Measurements from ENCODE around the gene AKIRIN1. TPM values are rescaled to one million over a fixed set of nuclear protein-coding genes. Genes with fewer than 3 reads are reported as not detected.
A peak's percentile ranks its signal among the peaks of the same experiment; 100 is the strongest.
"Not testable (repeated sequence)": the region's sequence is repeated elsewhere in the genome, so short reads cannot be mapped to it uniquely, and the experiment has no call there.

The AKIRIN1 gene
- total RNA-seq, 2 experiments from 2014 or later = 65.7 to 86.0 TPM

DNA sequence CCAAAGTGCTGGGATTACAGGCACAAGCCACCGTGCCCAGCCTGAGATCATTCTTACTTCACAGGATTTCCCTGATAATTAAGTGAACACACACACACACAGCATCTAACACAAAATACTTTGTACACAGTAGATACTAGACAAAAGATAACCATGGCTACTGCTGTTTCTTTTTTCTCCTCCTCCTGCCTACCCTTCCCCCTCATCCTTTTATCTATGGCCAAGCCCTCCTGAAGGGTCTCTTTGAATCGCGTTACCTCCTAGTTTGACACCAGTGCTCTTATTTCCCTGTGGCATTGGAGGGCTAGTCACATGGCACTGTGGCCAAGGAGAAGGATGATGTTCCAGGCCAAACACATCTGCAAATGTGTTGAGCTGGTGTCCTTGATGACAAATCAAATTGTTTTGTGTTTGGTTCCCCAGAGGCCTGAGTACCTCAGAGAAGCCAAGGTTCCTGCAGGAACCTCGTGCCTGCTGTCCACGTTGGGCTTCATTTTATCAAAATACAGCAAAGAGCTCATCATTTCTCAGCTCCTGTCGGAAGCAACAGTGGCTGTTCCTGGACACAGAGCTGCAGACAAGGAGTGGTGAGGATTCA is 55.6 kb downstream of the AKIRIN1 start:
- ChIA-PET CTCF (interaction anchor here (0.6 kb wide), 2 partner anchors 21 to 26 kb away, joined by 3 to 4 read pairs; partner anchors contain the start of gene NDUFS5), POLR2A (no interaction called here)
- Mint-ChIP-seq H3K4me3 (no peak overlapping the region), H3K4me1 (peaks cover 6% of the 10 kb centered on the region), H3K9me3 (ENCODE audit: low read depth) (no peaks in the 10 kb centered on the region), H3K27me3 (no peaks in the 10 kb centered on the region), H3K36me3 (ENCODE audit: low read depth) (peaks cover 29% of the 10 kb centered on the region), H3K27ac (no peak overlapping the region)
- ATAC-seq (no peak), DNase-seq (no peak)
- intact Hi-C loops (cut with DNase I, micrococcal nuclease) = no loop called here

DNA sequence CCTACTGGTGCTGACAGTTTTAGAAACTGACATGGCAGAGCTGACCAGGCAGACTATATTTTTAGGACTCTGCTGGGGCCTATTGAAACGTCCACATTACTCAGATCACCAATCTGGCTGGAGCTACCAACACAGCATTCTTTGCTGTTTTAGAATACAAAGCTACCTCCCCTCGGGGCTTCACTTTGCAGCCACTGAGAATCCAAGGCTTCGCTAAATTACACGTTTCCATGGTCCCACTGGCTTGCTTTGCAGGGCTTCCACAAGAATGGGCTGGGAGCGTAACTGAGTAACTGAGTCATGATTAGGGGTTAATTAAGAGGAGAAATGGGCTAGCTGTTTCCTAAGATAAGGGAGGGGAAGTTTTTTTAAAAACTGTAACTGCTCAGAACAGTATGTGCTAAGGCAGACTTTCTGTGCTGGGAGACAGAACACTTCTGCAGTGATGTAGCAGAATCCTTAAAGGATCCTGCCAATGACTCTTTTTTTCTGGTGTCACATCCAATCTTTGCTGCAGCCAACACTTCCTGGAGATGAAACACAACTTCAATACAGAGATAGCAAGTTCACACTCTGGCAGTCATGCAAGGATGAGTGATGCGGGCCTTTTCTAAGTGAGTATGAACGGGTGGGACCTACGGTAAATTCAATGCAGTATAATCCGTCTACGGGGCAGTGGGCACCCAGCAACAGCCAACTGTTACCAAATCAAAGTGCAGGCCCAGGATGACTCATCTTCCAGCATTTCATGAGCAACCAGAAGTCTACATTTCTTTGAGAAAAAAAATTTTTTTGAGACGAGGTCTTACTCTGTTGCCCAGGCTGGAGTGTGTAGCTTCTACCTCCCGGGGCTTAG is 56.5 kb downstream of the AKIRIN1 start:
- CTCF ChIA-PET = interaction anchor here (0.6 to 0.7 kb wide), 3 partner anchors 21 to 461 kb away, joined by 3 to 4 read pairs (median 4); partner anchors contain the start of gene NDUFS5
- no peak overlapping the region for H3K4me3 Mint-ChIP-seq
- no peaks in the 10 kb centered on the region for H3K9me3 Mint-ChIP-seq (ENCODE audit: low read depth)
- intact Hi-C loops (cut with DNase I, micrococcal nuclease) = no loop called here
- no peak overlapping the region for H3K27ac Mint-ChIP-seq
- peaks cover 27% of the 10 kb centered on the region for H3K36me3 Mint-ChIP-seq (ENCODE audit: low read depth)
- H3K27me3 Mint-ChIP-seq = no peaks in the 10 kb centered on the region
- DNase-seq (peak; percentile 23), ATAC-seq (peak; percentile 64)
- POLR2A ChIA-PET = no interaction called here
- peaks cover 6% of the 10 kb centered on the region for H3K4me1 Mint-ChIP-seq

DNA sequence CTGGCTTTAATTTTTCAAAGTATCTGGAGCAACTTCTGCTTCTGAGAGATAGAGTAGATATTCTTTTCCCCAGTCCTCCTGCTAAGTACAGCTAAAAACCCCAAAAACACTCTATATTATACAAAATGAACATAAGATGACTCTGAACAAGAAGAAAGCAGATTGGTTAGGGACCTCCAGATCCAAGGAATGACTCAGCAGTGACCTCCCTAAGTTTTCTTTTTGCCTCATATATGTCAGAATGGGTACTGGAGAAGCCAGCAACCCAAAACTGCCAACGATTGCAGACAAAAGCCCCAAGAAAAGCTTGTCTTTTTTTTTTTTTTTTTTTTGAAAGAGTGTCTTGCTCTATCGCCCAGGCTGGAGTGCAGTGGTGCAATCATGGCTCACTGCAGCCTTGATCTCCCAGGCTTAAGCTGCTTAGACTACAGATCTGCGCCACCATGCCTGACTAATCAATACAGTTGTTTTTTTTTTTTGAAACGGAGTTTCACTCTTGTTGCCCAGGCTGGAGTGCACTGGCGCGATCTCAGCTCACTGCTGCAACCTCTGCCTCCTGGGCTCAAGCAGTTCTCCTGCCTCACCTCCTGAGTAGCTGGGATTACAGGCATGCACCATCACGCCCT is 57.8 kb downstream of the AKIRIN1 start:
- Mint-ChIP-seq H3K4me3 (no peak overlapping the region), H3K27me3 (no peaks in the 10 kb centered on the region), H3K9me3 (ENCODE audit: low read depth) (no peaks in the 10 kb centered on the region), H3K27ac (no peak overlapping the region), H3K4me1 (peaks cover 6% of the 10 kb centered on the region), H3K36me3 (ENCODE audit: low read depth) (peaks cover 18% of the 10 kb centered on the region)
- ChIA-PET POLR2A (no interaction called here), CTCF (interaction anchor here (0.6 to 0.7 kb wide), 2 partner anchors 119 to 460 kb away, joined by 3 to 4 read pairs; no protein-coding TSS in a partner anchor)
- DNase-seq (no peak), ATAC-seq (no peak)
- intact Hi-C loops (cut with DNase I, micrococcal nuclease) = no loop called here

DNA sequence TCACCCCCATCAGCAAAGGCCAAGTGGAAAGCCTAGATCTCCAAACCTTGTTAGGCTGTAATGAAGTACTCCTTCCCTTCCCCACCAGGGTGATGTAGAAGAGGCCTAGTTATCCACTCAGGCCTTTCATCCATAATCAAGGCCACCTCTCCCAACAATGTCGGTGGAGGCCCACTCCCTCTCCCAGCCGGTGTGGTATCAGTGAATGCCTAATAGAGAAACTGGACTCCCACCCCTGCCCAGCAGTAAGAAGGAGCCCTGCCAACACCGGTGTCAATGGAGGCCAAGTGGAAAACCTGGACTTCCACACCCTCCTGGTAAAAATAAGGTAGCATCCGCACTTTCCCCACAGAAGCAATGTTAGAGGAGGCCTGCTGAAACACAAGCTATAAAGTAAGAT is 58.9 kb downstream of the AKIRIN1 start:
- CTCF ChIA-PET = interaction anchor here (0.8 to 1.9 kb wide), 2 partner anchors 42 to 96 kb away, joined by 3 to 6 read pairs; no protein-coding TSS in a partner anchor
- POLR2A ChIA-PET = no interaction called here
- no peak overlapping the region for H3K4me3 Mint-ChIP-seq
- no peak overlapping the region for H3K27ac Mint-ChIP-seq
- H3K4me1 Mint-ChIP-seq = peaks cover 6% of the 10 kb centered on the region
- intact Hi-C loops (cut with DNase I, micrococcal nuclease) = no loop called here
- ATAC-seq = no peak
- H3K27me3 Mint-ChIP-seq = no peaks in the 10 kb centered on the region
- H3K36me3 Mint-ChIP-seq (ENCODE audit: low read depth) = peaks cover 15% of the 10 kb centered on the region
- H3K9me3 Mint-ChIP-seq (ENCODE audit: low read depth) = no peaks in the 10 kb centered on the region
- DNase-seq = no peak

DNA sequence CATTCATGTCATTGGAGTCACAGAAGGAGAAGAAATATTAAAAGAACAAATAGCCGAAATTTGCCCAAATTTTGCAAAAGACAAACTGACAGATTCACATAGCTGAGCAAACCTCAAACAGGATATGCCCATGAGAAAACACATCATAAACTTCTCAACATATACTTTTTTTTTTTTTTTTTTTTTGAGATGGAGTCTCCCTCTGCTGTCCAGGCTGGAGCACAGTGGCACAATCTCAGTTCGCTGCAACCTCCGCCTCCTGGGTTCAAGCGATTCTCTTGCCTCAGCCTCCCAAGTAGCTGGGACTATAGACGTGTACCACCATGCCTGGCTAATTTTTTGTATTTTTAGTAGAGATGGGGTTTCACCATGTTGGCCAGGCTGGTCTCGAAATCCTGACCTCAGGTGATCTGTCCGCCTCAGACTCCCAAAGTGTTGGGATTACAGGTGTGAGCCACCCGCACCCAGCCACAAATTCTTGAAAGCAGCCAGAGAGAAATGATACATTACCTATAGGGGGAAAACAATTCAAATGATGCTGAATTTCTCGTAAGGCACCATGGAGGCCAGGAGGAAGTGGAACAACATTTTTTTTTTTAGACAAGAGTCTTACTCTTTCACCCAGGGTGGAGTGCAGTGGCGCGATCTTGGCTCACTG is 60.2 kb downstream of the AKIRIN1 start:
- H3K27me3 Mint-ChIP-seq; ATAC-seq; H3K4me1 Mint-ChIP-seq; H3K9me3 Mint-ChIP-seq (ENCODE audit: low read depth); H3K4me3 Mint-ChIP-seq; POLR2A ChIA-PET; H3K27ac Mint-ChIP-seq; DNase-seq; intact Hi-C loops (cut with DNase I, micrococcal nuclease): not testable (repeated sequence)
- peaks cover 15% of the 10 kb centered on the region for H3K36me3 Mint-ChIP-seq (ENCODE audit: low read depth)
- CTCF ChIA-PET = interaction anchor here (0.7 to 1.9 kb wide), 2 partner anchors 41 to 602 kb away, joined by 4 to 6 read pairs; no protein-coding TSS in a partner anchor

DNA sequence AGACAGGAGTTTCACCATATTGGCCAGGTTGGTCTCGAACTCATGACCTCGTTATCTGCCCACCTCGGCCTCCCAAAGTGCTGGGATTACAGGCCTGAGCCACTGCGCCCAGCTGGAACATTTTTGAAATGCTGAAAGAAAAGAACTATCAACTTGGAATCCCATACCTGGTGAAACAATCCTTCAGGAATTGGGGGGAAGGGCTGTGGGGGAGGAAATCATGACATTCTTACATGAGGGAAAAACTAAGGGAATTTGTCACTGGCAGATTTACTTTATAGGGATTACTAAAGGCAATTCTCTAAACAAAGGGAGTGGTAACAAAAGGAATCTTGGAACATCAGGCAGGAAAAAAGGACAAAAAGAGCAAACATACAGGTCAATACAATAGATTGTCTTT is 60.9 kb downstream of the AKIRIN1 start:
- intact Hi-C loops (cut with DNase I, micrococcal nuclease) = no loop called here
- Mint-ChIP-seq H3K27ac (no peak overlapping the region), H3K4me1 (peaks cover 6% of the 10 kb centered on the region), H3K36me3 (ENCODE audit: low read depth) (peaks cover 15% of the 10 kb centered on the region), H3K27me3 (no peaks in the 10 kb centered on the region), H3K4me3 (no peak overlapping the region), H3K9me3 (ENCODE audit: low read depth) (no peaks in the 10 kb centered on the region)
- ATAC-seq = no peak
- ChIA-PET CTCF (no interaction called here), POLR2A (no interaction called here)
- DNase-seq = no peak

DNA sequence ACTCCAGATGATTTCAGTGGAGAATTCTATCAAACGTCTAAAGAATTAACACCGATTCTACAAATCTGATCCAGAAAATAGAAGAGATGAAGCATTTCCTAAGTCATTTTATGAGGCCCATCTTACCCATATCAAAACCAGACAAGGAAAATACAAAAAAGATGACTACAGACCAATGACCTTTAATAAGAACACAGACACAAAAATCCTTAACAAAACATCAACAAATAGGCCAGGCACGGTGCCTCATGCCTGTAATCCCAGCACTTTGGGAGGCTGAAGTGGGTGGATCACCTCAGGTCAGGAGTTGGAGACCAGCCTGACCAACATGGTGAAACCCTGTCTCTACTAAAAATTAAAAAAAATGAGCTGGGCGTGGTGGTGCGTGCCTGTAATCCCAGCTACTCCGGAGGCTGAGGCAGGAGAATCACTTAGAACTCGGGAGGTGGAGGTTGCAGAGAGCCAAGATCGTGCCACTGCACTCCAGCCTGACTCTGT is 64.2 kb downstream of the AKIRIN1 start:
- DNase-seq; intact Hi-C loops (cut with DNase I, micrococcal nuclease); H3K9me3 Mint-ChIP-seq (ENCODE audit: low read depth); ATAC-seq; POLR2A ChIA-PET; H3K4me3 Mint-ChIP-seq; H3K27me3 Mint-ChIP-seq; H3K36me3 Mint-ChIP-seq (ENCODE audit: low read depth); H3K27ac Mint-ChIP-seq; H3K4me1 Mint-ChIP-seq: not testable (repeated sequence)
- CTCF ChIA-PET = interaction anchor here (0.7 to 1.0 kb wide), 2 partner anchors 58 to 228 kb away, joined by 3 read pairs; no protein-coding TSS in a partner anchor

Other genes starting within 250 kb of the AKIRIN1 start
- 10 to 100 TPM; 15.8 to 19.0 TPM for gene RRAGC, start 131.5 kb upstream of the AKIRIN1 start, total RNA-seq
- gene MYCBP, start 117.9 kb upstream of the AKIRIN1 start, total RNA-seq = 10 to 100 TPM; 44.4 to 46.8 TPM
- not detected for gene GJA9, start 109.7 kb upstream of the AKIRIN1 start, total RNA-seq
- gene RHBDL2, start 49.4 kb upstream of the AKIRIN1 start, total RNA-seq = not detected
- gene NDUFS5, start 35.1 kb downstream of the AKIRIN1 start, total RNA-seq = 100 to 1,000 TPM; 150 to 220 TPM
- gene MACF1, start 213.4 kb downstream of the AKIRIN1 start, total RNA-seq = 100 to 1,000 TPM; 192 to 195 TPM

Data from activated CD4-positive, alpha-beta T cell treated with anti-CD3 and anti-CD28 coated beads for 36 hours (primary cell).